GM12891 (cell line): ENCODE measurements around the gene FXN.

Experiments
- POLR2A ChIP-seq: IDR thresholded peaks from 2 replicates; pipeline ENCODE4 v1.6.1; 2011; ENCODE audit warnings: low read depth, low read length, control low read depth
- POLR2AphosphoS5 ChIP-seq: IDR thresholded peaks from 2 replicates; pipeline ENCODE4 v1.6.1; 2011; ENCODE audit warnings: low read depth, low read length, control low read depth
- POU2F2 ChIP-seq: IDR thresholded peaks from 2 replicates; pipeline ENCODE4 v1.6.1; 2011; ENCODE audit warnings: low read depth, mild to moderate bottlenecking, control low read depth, low read length, moderate library complexity
- SPI1 ChIP-seq: IDR thresholded peaks from 2 replicates; pipeline ENCODE4 v1.6.1; 2011; ENCODE audit warnings: low read depth, low read length, control low read depth
- TAF1 ChIP-seq: IDR thresholded peaks from 2 replicates; pipeline ENCODE4 v1.6.1; 2011; ENCODE audit warnings: low read depth, low read length, control low read depth

DNA sequence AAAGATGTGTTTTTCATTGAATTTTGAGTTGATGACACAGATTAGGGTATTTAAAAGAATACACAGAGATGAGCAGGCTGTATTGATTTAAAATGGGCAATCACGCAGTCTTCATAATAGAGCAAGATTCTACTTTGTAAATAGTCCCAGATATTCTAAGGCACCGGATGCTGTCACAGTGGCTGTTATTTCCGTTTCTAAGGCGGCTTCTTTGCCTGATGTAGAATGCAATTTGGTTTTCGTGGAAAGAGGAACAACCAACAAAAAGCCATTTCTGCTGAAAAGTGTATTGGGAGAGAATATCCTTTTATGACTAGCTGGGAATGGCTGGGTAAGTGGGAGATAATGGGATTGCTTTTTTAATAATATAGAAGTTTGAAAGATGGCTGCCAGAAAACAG, 39.1 kb upstream of the FXN start:
- TF ChIP-seq POLR2A (no peak), SPI1 (no peak), TAF1 (no peak), POLR2AphosphoS5 (no peak), POU2F2 (no peak)
